ENCODE results near the gene CCNL1.

DNA sequence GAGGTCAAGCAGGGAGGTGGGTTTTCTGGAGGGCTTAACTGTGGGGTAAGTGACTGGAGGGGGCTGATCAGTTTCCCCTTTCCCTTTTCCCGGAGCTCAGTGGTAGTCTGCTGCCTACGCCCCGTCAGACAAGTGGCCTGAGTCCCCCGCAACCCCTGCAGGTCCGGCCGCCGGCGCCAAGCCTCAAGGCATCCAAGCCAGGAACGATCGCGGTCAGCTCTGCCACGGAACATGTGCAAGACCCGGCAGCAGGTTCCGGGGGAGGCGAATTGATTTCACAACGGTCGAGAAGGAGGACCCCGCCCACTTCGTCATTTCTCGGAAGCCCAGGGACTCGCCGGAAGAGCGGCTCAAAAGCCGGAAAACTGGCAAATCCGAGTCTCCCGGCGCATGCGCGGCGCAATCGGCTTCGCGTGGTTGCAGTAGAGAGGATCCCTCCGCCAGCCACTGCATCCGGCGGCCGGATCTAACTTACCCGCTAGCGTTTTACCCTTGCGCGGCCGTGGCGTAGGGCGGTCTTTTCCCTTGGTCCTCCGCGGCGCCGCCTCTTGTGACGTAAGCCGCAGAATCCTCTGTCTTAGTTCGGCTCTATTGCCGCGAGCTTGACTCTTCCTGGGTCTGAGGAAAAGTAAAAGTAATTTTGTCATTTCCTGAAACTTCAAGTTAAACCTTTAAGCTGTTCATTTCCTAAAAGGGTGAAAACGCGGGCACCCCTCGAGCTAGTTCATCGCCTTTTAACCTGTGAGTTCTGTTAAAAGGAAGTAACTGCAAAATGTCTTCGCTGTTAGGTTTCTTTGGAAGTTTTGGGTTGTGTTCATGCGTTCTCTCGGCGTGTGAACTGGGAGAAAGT lies 14.9 kb upstream of the CCNL1 start:
- TF ChIP-seq CTCF (conservative IDR thresholded peaks at IDR 0.05) = no peak
- no peak for TF ChIP-seq ZFX (IDR thresholded peaks at IDR 0.05)
